ENCODE measurements around the gene ALKBH7.

DNA sequence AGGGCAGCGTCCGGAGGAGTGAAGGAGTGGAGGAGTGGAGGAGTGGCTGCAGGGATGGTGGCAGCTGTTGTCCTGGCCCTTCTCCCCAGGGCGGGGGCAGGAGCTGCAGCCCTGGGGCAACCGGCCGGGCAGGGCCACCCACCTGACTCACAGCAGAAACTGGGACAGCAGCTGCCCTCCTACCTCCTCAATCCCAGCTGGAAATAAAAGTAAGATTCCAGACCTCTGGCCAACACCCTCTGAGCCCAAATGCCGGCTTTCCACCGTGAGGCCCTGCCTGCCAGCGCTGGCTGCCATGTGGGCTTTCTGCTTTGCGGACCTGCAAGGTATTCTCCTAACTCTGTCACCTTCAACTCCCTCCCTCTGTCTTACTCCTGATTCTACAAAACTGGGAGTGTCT, 14.6 kb upstream of the ALKBH7 start:
- TF ChIP-seq SUZ12 (IDR thresholded peaks at IDR 0.05; ENCODE audit: extremely low read depth, insufficient read depth, insufficient read length) = no peak
- TF ChIP-seq ZNF274 (IDR thresholded peaks at IDR 0.05; ENCODE audit: low read depth, low read length) = no peak
